A673 (cell line): Measurements from ENCODE around the gene PLOD3. TPM values are rescaled to one million over a fixed set of nuclear protein-coding genes. Genes with fewer than 3 reads are reported as not detected.

Experiments
- BruUV-seq: library from RNA; stranded (reverse); fragments of 400-500 nt; replicated peaks from 2 replicates; lab custom pipeline; 2021; lab: Mats Ljungman, UMichigan
- CTCF ChIA-PET: fragments of 300-600 bp; sonication (Branson Sonifier 250); formaldehyde crosslinking; loops from one replicate; lab custom pipeline; 2022; ENCODE audit warnings: antibody characterized with exemption; lab: Charles Lee
- POLR2A ChIA-PET: fragments of 300-600 bp; sonication (Branson Sonifier 250); formaldehyde crosslinking; loops from one replicate; lab custom pipeline; 2022; ENCODE audit warnings: antibody characterized with exemption; ENCODE audit not compliant: low non-redundant PET; lab: Charles Lee
- DNase-seq: peaks from one replicate; pipeline ENCODE4 v3.0.0-alpha.2; 2015; ENCODE audit warnings: low spot score
- H3K27ac ChIP-seq: fragments of 200-600 bp; sonication (generic); 2 replicates; pipeline ENCODE4 v1.5.1; 2016; ENCODE audit warnings: mixed run types, low read depth, mild to moderate bottlenecking, mixed read lengths, antibody characterized with exemption, low read length; ENCODE audit not compliant: poor library complexity, severe bottlenecking
- H3K27me3 ChIP-seq: fragments of 200-600 bp; sonication (generic); replicated peaks from 2 replicates; pipeline ENCODE4 v1.6.1; 2017; ENCODE audit warnings: mixed run types, low read depth, mild to moderate bottlenecking, mixed read lengths, antibody characterized with exemption, low read length; ENCODE audit not compliant: insufficient read depth, poor library complexity
- H3K36me3 ChIP-seq: fragments of 200-600 bp; sonication (generic); 2 replicates; pipeline ENCODE4 v1.6.1; 2016; ENCODE audit warnings: mixed run types, mild to moderate bottlenecking, mixed read lengths, antibody characterized with exemption, low read length; ENCODE audit not compliant: insufficient read depth, poor library complexity, severe bottlenecking
- H3K4me1 ChIP-seq: fragments of 200-600 bp; sonication (generic); 2 replicates; pipeline ENCODE4 v1.6.1; 2017; ENCODE audit warnings: mixed run types, mild to moderate bottlenecking, mixed read lengths, antibody characterized with exemption, low read length; ENCODE audit not compliant: insufficient read depth, poor library complexity, severe bottlenecking
- H3K4me3 ChIP-seq: fragments of 200-600 bp; sonication (generic); 2 replicates; pipeline ENCODE4 v1.5.1; 2016; ENCODE audit warnings: low read depth, mixed run types, mild to moderate bottlenecking, mixed read lengths, low read length; ENCODE audit not compliant: poor library complexity, severe bottlenecking
- H3K9me3 ChIP-seq: fragments of 200-600 bp; sonication (generic); 2 replicates; pipeline ENCODE4 v1.6.1; 2016; ENCODE audit warnings: mixed run types, low read depth, mild to moderate bottlenecking, mixed read lengths, antibody characterized with exemption, low read length; ENCODE audit not compliant: poor library complexity, severe bottlenecking
- CTCF ChIP-seq: fragments of 300-800, 200-600 bp; sonication (generic); conservative IDR thresholded peaks from 2 replicates; pipeline ENCODE4 v1.5.1; 2017; ENCODE audit warnings: low read depth, mild to moderate bottlenecking, antibody characterized with exemption, low read length, moderate library complexity, mixed read lengths
- EZH2 ChIP-seq: fragments of 200-600 bp; sonication (generic); IDR thresholded peaks from 2 replicates; pipeline ENCODE4 v1.6.1; 2017; ENCODE audit warnings: borderline replicate concordance, low read depth, mild to moderate bottlenecking, mixed read lengths, antibody characterized with exemption, low read length; ENCODE audit not compliant: poor library complexity, severe bottlenecking
- intact Hi-C: fragments of 100-400 bp; cut with micrococcal nuclease; formaldehyde crosslinking; loops from one replicate; pipeline ENCODE4 v1.10.0; 2022; ENCODE audit not compliant: unreplicated experiment
- total RNA-seq: library from RNA; stranded (reverse); gene quantifications from 2 replicates; pipeline ENCODE4 v1.2.3, GENCODE V29; 2021

Gene PLOD3
- total RNA-seq, 1 experiment from 2014 or later: 84.1 TPM

GRCh38 chr7:101202603-101202918 lies 14.8 kb downstream of the PLOD3 start:
- ChIA-PET POLR2A (no interaction called here), CTCF (no interaction called here)
- Histone ChIP-seq H3K27ac (no peak overlapping the region), H3K4me3 (no peak overlapping the region), H3K36me3 (no peaks in the 10 kb centered on the region), H3K27me3 (no peaks in the 10 kb centered on the region), H3K9me3 (no peaks in the 10 kb centered on the region), H3K4me1 (no peaks in the 10 kb centered on the region)
- DNase-seq: no peak
- intact Hi-C loops: no loop called here
- no TSS peak for BruUV-seq
- no peak for TF ChIP-seq EZH2
- TF ChIP-seq CTCF: no peak

- no TSS peak for BruUV-seq
- no peak for DNase-seq
- intact Hi-C loops: no loop called here
- no peak for TF ChIP-seq EZH2
- TF ChIP-seq CTCF: no peak
- Histone ChIP-seq H3K4me3 (no peak overlapping the region), H3K27me3 (no peaks in the 10 kb centered on the region), H3K4me1 (no peaks in the 10 kb centered on the region), H3K9me3 (no peaks in the 10 kb centered on the region), H3K36me3 (no peaks in the 10 kb centered on the region), H3K27ac (no peak overlapping the region)
- POLR2A ChIA-PET: no interaction called here
- CTCF ChIA-PET: no interaction called here
Measured at GRCh38 chr7:101201695-101202602, 15.4 kb downstream of the PLOD3 start.

GRCh38 chr7:101200862-101201599 lies 16.4 kb downstream of the PLOD3 start, which contains the start of gene MOGAT3:
Gene MOGAT3 (minus strand): TSS chr7:101201036. CDS start chr7:101200854, 182 bp downstream.
- H3K4me3 ChIP-seq: no peak within 1 kb of the TSS
- CTCF ChIA-PET: no interaction called here
- H3K36me3 ChIP-seq: no peaks in the 10 kb centered on the region
- POLR2A ChIA-PET: no interaction called here
- H3K27me3 ChIP-seq: no peaks in the 10 kb centered on the region
- H3K27ac ChIP-seq: no peak within 1 kb of the TSS
- H3K9me3 ChIP-seq: no peaks in the 10 kb centered on the region
- BruUV-seq: no TSS peak
- no peak for TF ChIP-seq EZH2
- no peak for TF ChIP-seq CTCF
- no peaks in the 10 kb centered on the region for H3K4me1 ChIP-seq
- DNase-seq: no peak
- intact Hi-C loops: no loop called here
